GM18507 (cell line): ENCODE data around the gene ITGA2.

Source experiments
- DNase-seq: peaks from one replicate; pipeline ENCODE4 v3.0.0; 2011; ENCODE audit warnings: low read depth; ENCODE audit not compliant: insufficient read length; ENCODE audit errors: extremely low spot score
- FAIRE-seq: peaks from 2 replicates; lab custom pipeline; 2011; peaks lifted over from hg19 to GRCh38; lab: Jason Lieb, UNC

ITGA2 gene

DNA sequence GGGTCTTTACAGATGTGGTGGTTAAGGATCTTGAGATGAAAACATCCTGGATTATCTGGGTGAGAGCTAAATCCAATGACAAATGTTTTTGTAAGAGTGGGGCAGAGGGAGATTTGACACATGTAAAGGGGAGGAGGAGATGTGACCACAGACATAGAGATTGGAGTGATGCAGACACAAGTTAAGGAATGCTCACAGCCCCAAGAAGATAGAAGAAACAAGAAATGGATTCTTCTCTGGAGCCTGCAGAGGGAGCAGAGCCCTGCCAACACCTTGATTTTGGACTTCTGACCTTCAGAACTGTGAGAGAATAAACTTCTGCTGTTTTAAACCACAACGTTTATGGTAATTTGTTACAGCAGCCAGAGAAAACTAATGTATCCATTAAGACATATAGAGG is 21.7 kb downstream of the ITGA2 start:
- FAIRE-seq = no peak

GRCh38 chr5:53011233-53011632 is 22.1 kb downstream of the ITGA2 start:
- no peak for FAIRE-seq

More for the DNA sequence above, 21.7 kb downstream of the ITGA2 start:
- no peak for DNase-seq

DNA sequence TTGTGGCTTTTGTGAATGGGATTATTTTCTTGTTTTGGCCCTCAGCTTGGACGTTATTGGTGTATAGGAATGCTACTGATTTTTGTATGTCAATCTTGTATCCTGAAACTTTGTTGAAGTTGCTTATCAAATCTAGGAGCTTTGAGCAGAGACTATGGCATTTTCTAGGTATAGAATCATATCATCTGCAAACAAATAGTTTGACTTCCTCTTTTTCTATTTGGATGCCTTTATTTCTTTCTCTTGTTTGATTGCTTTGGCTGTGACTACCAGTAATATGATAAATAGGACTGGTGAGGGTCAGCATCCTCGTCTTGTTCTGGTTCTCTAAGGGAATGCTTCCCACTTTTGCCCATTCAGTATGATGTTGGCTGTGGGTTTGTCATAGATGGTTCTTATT is 24.7 kb downstream of the ITGA2 start:
- DNase-seq (no peak), FAIRE-seq (no peak)

More at GRCh38 chr5:53011233-53011632, 22.1 kb downstream of the ITGA2 start:
- DNase-seq = no peak

- FAIRE-seq (no peak), DNase-seq (no peak)
These were observed 28.2 kb downstream of the ITGA2 start for GRCh38 chr5:53017383-53017782.

DNA sequence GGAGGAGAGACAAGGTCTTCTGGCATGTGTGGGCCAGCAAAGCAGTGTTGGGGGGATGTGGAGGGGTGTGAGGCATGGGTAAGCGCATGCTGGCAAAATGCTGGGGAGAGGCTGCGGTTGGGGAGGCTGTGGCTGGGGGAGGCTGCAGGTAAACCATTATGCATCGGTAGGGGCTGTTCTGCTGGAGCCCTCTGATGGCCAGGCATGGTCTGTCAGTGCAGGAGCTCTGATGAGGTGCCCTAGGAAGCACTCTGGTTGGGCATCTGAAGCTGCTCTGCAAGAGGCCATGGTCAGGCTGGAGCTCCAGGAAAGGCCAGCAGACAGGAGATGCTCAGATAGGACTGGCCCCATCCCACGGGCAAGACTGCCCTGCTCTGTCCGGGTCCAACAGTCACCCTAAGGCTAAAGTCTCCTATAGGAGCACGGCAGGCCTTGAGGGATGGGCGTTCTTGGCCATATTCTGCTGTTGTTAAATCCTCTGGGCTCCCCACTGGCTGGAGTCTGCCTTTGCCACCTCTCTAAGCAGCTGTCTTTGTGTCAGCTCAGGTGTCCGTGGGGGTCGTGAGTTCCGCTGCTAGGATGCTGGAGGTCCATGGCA is 28.7 kb downstream of the ITGA2 start:
- no peak for FAIRE-seq
- no peak for DNase-seq

- FAIRE-seq (no peak), DNase-seq (no peak)
These were observed 30.2 kb downstream of the ITGA2 start for GRCh38 chr5:53019320-53019719.

GRCh38 chr5:53022930-53023511 is 33.9 kb downstream of the ITGA2 start:
- no peak for DNase-seq
- no peak for FAIRE-seq

- DNase-seq = peak; percentile 5
- FAIRE-seq = peak; percentile 45
These were observed 34.8 kb downstream of the ITGA2 start for GRCh38 chr5:53023969-53024368.

GRCh38 chr5:53024535-53024934 is 35.4 kb downstream of the ITGA2 start:
- no peak for DNase-seq
- FAIRE-seq = no peak

- DNase-seq (no peak), FAIRE-seq (no peak)
These were observed 36.3 kb downstream of the ITGA2 start for GRCh38 chr5:53025487-53025886.

GRCh38 chr5:53027913-53028312 is 38.8 kb downstream of the ITGA2 start:
- no peak for DNase-seq
- FAIRE-seq = no peak

DNA sequence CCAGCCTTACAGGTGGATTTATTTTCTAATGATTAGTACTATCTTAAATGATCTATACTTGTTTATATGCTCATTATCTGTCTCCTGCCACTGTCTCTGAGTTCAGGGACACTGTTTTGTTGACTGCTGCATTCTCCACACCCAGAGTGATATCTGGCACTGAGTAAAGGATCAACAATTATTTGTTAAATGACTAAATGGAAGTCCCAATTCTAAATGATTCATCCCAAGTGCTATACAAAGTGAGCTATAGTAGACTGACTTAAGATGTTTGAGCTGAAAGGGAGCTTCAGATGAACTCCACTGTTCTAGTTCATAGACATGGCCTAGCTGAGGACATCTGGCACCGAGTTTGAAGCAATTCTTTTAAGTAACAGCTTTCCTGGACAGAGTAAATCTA is 40.5 kb downstream of the ITGA2 start:
- FAIRE-seq = no peak
- no peak for DNase-seq

DNA sequence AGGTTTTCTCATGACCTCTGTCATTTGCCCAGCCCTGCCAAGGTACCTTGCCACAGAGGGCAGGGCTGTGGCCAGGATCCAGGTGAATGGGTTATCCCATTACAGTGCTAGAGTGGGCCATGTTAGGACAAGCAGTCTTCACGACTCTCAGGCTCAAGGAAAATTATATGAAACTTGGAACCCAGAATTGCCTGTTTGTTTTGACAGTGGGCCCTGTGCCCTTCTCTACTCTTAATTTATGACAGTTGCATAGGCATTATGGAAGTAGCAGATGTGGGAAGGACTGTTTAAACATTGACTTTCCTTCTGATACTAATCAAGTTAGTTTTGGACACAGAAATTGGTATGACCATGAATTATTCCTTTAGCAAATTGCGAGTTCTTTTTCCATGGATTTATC is 41.7 kb downstream of the ITGA2 start:
- no peak for FAIRE-seq
- DNase-seq = no peak

DNA sequence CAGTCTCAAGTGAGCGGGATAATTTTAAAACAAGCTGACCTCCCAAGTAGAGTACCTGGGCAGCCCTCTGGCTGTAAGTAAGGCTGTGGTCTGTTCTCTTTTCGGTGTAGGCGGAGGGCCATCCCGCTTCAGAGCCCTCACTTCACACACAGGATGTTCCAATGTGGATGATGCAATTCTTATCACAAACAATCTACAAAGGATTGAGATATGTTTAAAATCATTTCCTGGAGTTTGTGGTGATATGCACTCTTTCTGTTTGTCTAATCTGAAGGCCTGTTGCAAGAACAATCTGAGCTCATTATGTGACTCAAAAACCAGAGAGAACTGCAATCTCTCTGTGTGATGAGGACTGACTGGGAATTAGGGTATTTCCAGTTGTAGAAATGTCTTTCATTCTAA is 42.5 kb downstream of the ITGA2 start:
- FAIRE-seq (no peak), DNase-seq (no peak)

DNA sequence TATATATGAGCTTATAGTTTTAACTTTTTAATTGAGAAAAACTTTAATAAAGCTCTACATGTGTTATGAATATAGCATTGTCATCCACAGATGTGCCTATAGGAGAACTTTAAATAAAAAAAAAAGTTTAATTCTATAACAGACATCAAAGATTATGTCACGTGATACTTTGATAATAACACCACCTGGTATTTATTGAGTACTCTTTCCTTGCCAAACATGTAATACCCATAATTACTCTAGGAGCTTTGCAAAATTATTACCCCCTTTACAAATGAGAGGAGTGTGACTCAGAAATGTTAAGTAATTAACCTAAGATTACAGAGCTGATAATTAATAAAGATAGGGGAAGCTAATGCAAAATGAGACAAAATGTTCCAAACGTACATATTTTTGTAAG is 43.0 kb downstream of the ITGA2 start:
- DNase-seq (no peak), FAIRE-seq (no peak)

DNA sequence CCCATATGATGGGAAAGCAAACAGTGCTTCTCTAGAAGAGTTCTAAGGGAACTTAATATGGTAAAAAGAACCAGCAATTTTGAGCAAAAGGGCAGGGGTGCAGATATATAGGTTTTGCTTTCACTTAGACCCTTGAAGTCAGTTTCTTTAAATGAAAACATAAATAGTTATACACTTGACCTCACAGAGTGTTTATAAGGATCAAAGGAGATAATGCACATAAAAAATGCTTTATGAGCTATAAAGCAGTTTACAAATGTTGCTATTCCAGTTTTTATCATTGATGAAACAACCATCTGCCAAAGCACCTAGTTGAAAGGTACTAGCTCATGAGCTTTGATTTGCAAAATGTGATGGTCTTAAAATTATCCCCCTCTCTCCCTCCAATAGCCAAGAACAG is 45.7 kb downstream of the ITGA2 start:
- FAIRE-seq = no peak
- no peak for DNase-seq

GRCh38 chr5:53035868-53036381 is 46.8 kb downstream of the ITGA2 start:
- DNase-seq (no peak), FAIRE-seq (no peak)

GRCh38 chr5:53037141-53037859 is 48.1 kb downstream of the ITGA2 start:
- no peak for FAIRE-seq
- DNase-seq = no peak

DNA sequence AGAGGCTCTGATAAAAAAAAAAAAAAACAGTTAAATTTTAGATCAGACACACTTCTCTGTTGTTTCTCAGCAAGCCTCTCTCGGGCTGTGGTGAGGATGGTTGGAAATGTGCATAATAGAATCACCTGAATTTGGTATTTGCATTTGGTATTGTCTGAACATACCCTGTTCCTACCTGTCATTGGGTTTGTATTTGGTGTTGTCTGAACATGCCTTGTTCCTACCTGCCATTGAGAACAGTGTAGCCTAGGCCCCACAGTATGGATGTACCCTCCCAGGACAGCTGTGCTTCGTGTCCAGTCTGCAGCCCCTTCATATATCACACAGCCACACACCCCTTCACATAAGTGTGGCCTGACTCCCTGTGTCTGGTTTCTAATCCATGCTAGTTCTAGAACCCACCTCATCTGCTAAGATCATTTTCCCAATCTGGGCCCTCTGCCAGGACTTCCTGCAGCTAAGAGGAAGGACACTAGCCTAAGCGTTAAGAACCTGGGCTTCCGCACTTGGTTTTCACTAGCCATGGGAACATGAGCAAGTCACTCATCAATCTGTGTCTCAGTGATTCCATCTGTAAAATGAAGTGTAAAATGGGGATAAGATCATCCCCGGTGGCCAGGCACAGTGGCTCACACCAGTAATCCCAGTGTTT is 49.2 kb downstream of the ITGA2 start:
- FAIRE-seq (no peak), DNase-seq (no peak)

- no peak for FAIRE-seq
- no peak for DNase-seq
These were observed 50.7 kb downstream of the ITGA2 start for GRCh38 chr5:53039855-53040254.
